HepG2 (cell line): ENCODE measurements around the gene CYP2S1. TPM values are rescaled to one million over a fixed set of nuclear protein-coding genes. Genes with fewer than 3 reads are reported as not detected.
"Not testable (repeated sequence)": the region's sequence is repeated elsewhere in the genome, so short reads cannot be mapped to it uniquely, and the experiment has no call there.

Experiments used
- ATAC-seq: fragments of 200-7000 bp; cut with Tn5 transposase; 3 replicates; pipeline ENCODE4 v1.9.1; 2020; ENCODE audit warnings: mild to moderate bottlenecking, moderate library complexity
- BruUV-seq: library from RNA; stranded (reverse); fragments of 400-500 nt; replicated peaks from 2 replicates; lab custom pipeline; 2021; lab: Mats Ljungman, UMichigan
- CTCF ChIA-PET: fragments of 300-600 bp; formaldehyde crosslinking; extraction: SDS; loops from one replicate; lab custom pipeline; 2021; ENCODE audit warnings: low total read pairs, inconsistent platforms, low intra/inter-chr PET ratio; lab: Yijun Ruan, JAX
- POLR2A ChIA-PET: fragments of 350-600 bp; sonication (Branson Sonifier 250); formaldehyde crosslinking; loops from one replicate; lab custom pipeline; 2020; ENCODE audit warnings: antibody characterized with exemption, inconsistent platforms; lab: Yijun Ruan, JAX
- DNase-seq: peaks from one replicate; pipeline ENCODE4 v3.0.0-alpha.2; 2015; ENCODE audit warnings: low spot score
- FAIRE-seq: peaks from 3 replicates; lab custom pipeline; 2011; peaks lifted over from hg19 to GRCh38; lab: Jason Lieb, UNC
- H2AFZ ChIP-seq: one replicate; pipeline ENCODE4 v1.6.1; 2011; ENCODE audit warnings: low read length, inconsistent platforms
- H3K27ac ChIP-seq: fragments of 300-600 bp; 3 replicates; pipeline ENCODE4 v1.8.0; 2011; ENCODE audit warnings: mixed run types, mild to moderate bottlenecking, mixed read lengths, low read length, inconsistent platforms; ENCODE audit not compliant: insufficient read depth; ENCODE audit errors: extremely low read length
- H3K27me3 ChIP-seq, 2 experiments: fragments of 200-600 bp in 1 of 2; 2 replicates in 1 of 2; 3 replicates in 1 of 2; pipeline versions ENCODE4 v1.6.0 to v1.8.0; 2011; ENCODE audit warnings: low read length in 2 of 2, mild to moderate bottlenecking in 2 of 2, moderate library complexity in 2 of 2, inconsistent platforms in 1 of 2; ENCODE audit not compliant: insufficient read depth in 2 of 2, control insufficient read depth in 1 of 2
- H3K36me3 ChIP-seq, 2 experiments: fragments of 200-600 bp in 1 of 2; replicated peaks in 1 of 2; 2 replicates in 1 of 2; 3 replicates in 1 of 2; pipeline versions ENCODE4 v1.5.1 to v1.8.0; 2011; ENCODE audit warnings: low read length in 2 of 2, inconsistent platforms in 1 of 2; ENCODE audit not compliant: insufficient read depth in 2 of 2, control insufficient read depth in 1 of 2
- H3K4me1 ChIP-seq: 2 replicates; pipeline ENCODE4 v1.5.1; 2012; ENCODE audit warnings: low read length, inconsistent platforms; ENCODE audit not compliant: insufficient read depth
- H3K4me2 ChIP-seq: 2 replicates; pipeline ENCODE4 v1.6.0; 2011; ENCODE audit warnings: low read depth, low read length, inconsistent platforms
- H3K4me3 ChIP-seq, 3 experiments: fragments of 200-600 bp in 1 of 3; sonication (generic), shearing (Covaris generic) in 1 of 3; replicated peaks in 1 of 3; 2 replicates each; pipeline ENCODE4 v1.5.1; 2011 to 2016; ENCODE audit warnings: low read length in 3 of 3, inconsistent platforms in 2 of 3, low read depth in 2 of 3, mild to moderate bottlenecking in 2 of 3, control low read depth in 1 of 3, mixed read lengths in 1 of 3; ENCODE audit not compliant: insufficient read depth in 1 of 3
- H3K79me2 ChIP-seq: one replicate; pipeline ENCODE4 v1.6.1; 2011; ENCODE audit warnings: low read length, inconsistent platforms; ENCODE audit not compliant: insufficient read depth
- H3K9ac ChIP-seq: 2 replicates; pipeline ENCODE4 v1.6.0; 2011; ENCODE audit warnings: mild to moderate bottlenecking, low read depth, low read length, inconsistent platforms; ENCODE audit not compliant: insufficient read depth
- H3K9me3 ChIP-seq: 2 replicates; pipeline ENCODE4 v1.5.1; 2012; ENCODE audit warnings: mild to moderate bottlenecking, low read length
- H4K20me1 ChIP-seq: 2 replicates; pipeline ENCODE4 v1.6.0; 2011; ENCODE audit warnings: inconsistent platforms, mild to moderate bottlenecking, low read length, moderate library complexity; ENCODE audit not compliant: insufficient read depth
- CEBPG ChIP-seq: IDR thresholded peaks from 2 replicates; pipeline ENCODE4 v1.6.1; 2016
- FOSL2 ChIP-seq: sonication (generic); formaldehyde crosslinking; IDR thresholded peaks from 2 replicates; pipeline ENCODE4 v1.4.0; 2020; ENCODE audit warnings: missing genetic modification reagents
- HOXA3 ChIP-seq: sonication (generic); formaldehyde crosslinking; IDR thresholded peaks from 2 replicates; pipeline ENCODE4 v1.5.0; 2020; ENCODE audit warnings: missing genetic modification reagents
- KLF16 ChIP-seq, 2 experiments: sonication (generic) in 1 of 2; formaldehyde crosslinking in 1 of 2; IDR thresholded peaks; 2 replicates each; pipeline versions ENCODE4 v1.6.1 to v1.8.0; 2016 to 2023; ENCODE audit warnings: missing genetic modification reagents in 2 of 2, missing compliant biosample characterization in 1 of 2
- MEIS1 ChIP-seq: sonication (generic); formaldehyde crosslinking; IDR thresholded peaks from 2 replicates; pipeline ENCODE4 v1.9.0; 2021; ENCODE audit warnings: mild to moderate bottlenecking, missing genetic modification reagents, moderate library complexity, borderline replicate concordance
- MIXL1 ChIP-seq: IDR thresholded peaks from 2 replicates; pipeline ENCODE4 v1.6.1; 2016
- NONO ChIP-seq, 2 experiments: fragments of 450-650 bp in 1 of 2; sonication (generic) in 1 of 2; formaldehyde crosslinking in 1 of 2; IDR thresholded peaks in 1 of 2; conservative IDR thresholded peaks in 1 of 2; 2 replicates each; pipeline versions ENCODE4 v1.6.1 to v1.8.0; 2017 to 2022; ENCODE audit warnings: mild to moderate bottlenecking in 1 of 2, missing genetic modification reagents in 1 of 2, moderate library complexity in 1 of 2
- NR2F6 ChIP-seq, 2 experiments: IDR thresholded peaks; 2 replicates each; pipeline ENCODE4 v1.6.1; 2016; ENCODE audit warnings: antibody characterized with exemption in 1 of 2, mild to moderate bottlenecking in 1 of 2
- RXRB ChIP-seq: IDR thresholded peaks from 2 replicates; pipeline ENCODE4 v1.6.1; 2016; ENCODE audit warnings: borderline replicate concordance, missing genetic modification reagents, missing compliant biosample characterization
- SMAD3 ChIP-seq: sonication (generic); formaldehyde crosslinking; IDR thresholded peaks from 2 replicates; pipeline ENCODE4 v1.4.0; 2020; ENCODE audit warnings: missing genetic modification reagents
- SMC3 ChIP-seq: IDR thresholded peaks from 2 replicates; pipeline ENCODE4 v1.6.1; 2011; ENCODE audit warnings: low read length, improper control_type of control experiment
- TEAD3 ChIP-seq: optimal IDR thresholded peaks from 2 replicates; pipeline ENCODE3; 2016; ENCODE audit warnings: borderline replicate concordance
- THAP11 ChIP-seq: IDR thresholded peaks from 2 replicates; pipeline ENCODE4 v1.6.1; 2016; ENCODE audit warnings: missing biosample characterization, missing genetic modification reagents
- ZFX ChIP-seq: sonication (generic); formaldehyde crosslinking; IDR thresholded peaks from 2 replicates; pipeline ENCODE4 v1.4.0; 2020; ENCODE audit warnings: mild to moderate bottlenecking, low read depth, missing genetic modification reagents, moderate library complexity
- ZNF124 ChIP-seq: sonication (generic); formaldehyde crosslinking; IDR thresholded peaks from 2 replicates; pipeline ENCODE4 v1.4.0; 2020; ENCODE audit warnings: missing genetic modification reagents
- ZNF263 ChIP-seq: sonication (generic); formaldehyde crosslinking; IDR thresholded peaks from 2 replicates; pipeline ENCODE4 v1.4.0; 2020; ENCODE audit warnings: missing genetic modification reagents
- ZNF362 ChIP-seq: sonication (generic); formaldehyde crosslinking; IDR thresholded peaks from 2 replicates; pipeline ENCODE4 v1.4.0; 2020; ENCODE audit warnings: missing genetic modification reagents, mild to moderate bottlenecking, borderline replicate concordance
- ZNF782 ChIP-seq: sonication (generic); formaldehyde crosslinking; IDR thresholded peaks from 2 replicates; pipeline ENCODE4 v1.4.0; 2020; ENCODE audit warnings: missing genetic modification reagents, mild to moderate bottlenecking, borderline replicate concordance
- WGBS: methylation state at CpG from one replicate; pipeline ENCODE4 v1.1.6; 2017; ENCODE audit warnings: low lambda C conversion rate; 5-methylcytosine and 5-hydroxymethylcytosine counted together
- in situ Hi-C: cut with HindIII; loops from 2 replicates; pipeline ENCODE4 v1.10.0; 2017; ENCODE audit warnings: low pct_unique_long_range_greater_than_20kb; ENCODE audit not compliant: extremely low pct_ligation_motif_present
- intact Hi-C: fragments of 100-400 bp; cut with micrococcal nuclease; formaldehyde crosslinking; loops from one replicate; pipeline ENCODE4 v1.10.0; 2022; ENCODE audit not compliant: unreplicated experiment
- polyA plus RNA-seq, 8 experiments: library from polyadenylated mRNA; depleted of rRNA in 3 of 8; stranded (reverse) in 7 of 8; unstranded in 1 of 8; fragments of >200 nt; fragmentation: Illumina TruSeq in 4 of 8; extraction: Trizol in 4 of 8; gene quantifications; 2 replicates each; pipeline versions ENCODE4 v1.2.1 to v1.2.3, GENCODE V29; 2011 to 2016; ENCODE audit warnings: low read depth in 4 of 8, missing spikeins in 1 of 8, mixed read lengths in 1 of 8; ENCODE audit not compliant: insufficient read depth in 1 of 8
- total RNA-seq, 5 experiments: library from RNA; depleted of rRNA; stranded (reverse); fragments of >200 nt; fragmentation: Illumina TruSeq; extraction: Trizol; gene quantifications; 2 replicates each; pipeline ENCODE4 v1.2.3, GENCODE V29; 2016; ENCODE audit warnings: low read depth in 1 of 5

Gene CYP2S1
- total and polyA plus RNA-seq, 2 of the 13 experiments (the other 11 are each of a cell fraction or from before 2014, with no cell fraction given): 0.09 to 2.1 TPM

DNA sequence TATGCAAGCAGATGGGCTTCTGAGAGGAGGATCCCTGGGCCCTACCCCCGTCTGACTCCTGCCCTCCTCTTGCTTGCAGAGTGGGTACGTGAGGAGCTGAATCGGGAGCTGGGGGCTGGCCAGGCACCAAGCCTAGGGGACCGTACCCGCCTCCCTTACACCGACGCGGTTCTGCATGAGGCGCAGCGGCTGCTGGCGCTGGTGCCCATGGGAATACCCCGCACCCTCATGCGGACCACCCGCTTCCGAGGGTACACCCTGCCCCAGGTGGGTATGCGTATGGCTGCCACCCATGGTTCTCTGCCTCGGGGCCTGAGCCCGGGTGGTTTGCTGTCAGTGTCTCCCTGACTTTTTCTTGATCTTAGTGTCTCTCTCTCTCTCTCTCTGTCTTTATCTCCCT, 10.4 kb downstream of the CYP2S1 start:
- FAIRE-seq (no peak), ATAC-seq (no peak), DNase-seq (no peak)
- Histone ChIP-seq H3K4me2 (no peak overlapping the region), H3K27me3 (no peaks in the 10 kb centered on the region), H3K4me3 (no peak overlapping the region), H3K79me2 (no peaks in the 10 kb centered on the region), H2AFZ (no peak overlapping the region), H3K27ac (no peak overlapping the region), H3K4me1 (no peaks in the 10 kb centered on the region), H3K9ac (no peak overlapping the region), H3K36me3 (no peaks in the 10 kb centered on the region; a peak in 2 of 5 replicates), H4K20me1 (no peaks in the 10 kb centered on the region), H3K9me3 (no peaks in the 10 kb centered on the region)
- intact Hi-C loops (no loop called here), in situ Hi-C loops (loop anchor here (5.0 kb wide), 1 partner anchor 59 kb away; the partner anchor contains the start of gene HNRNPUL1)
- 87% methylated on average over 7 of the region's 18 CpGs for WGBS
- TF ChIP-seq CEBPG (CRISPR knock-in tag) (no peak), NONO (IDR thresholded peaks at IDR 0.05) (no peak), NONO (CRISPR knock-in tag; conservative IDR thresholded peaks at IDR 0.05) (no peak)
- ChIA-PET POLR2A (interaction anchor here (3.0 kb wide), 1 partner anchor 60 kb away, joined by 40 read pairs; the partner anchor contains the start of gene HNRNPUL1), CTCF (interaction anchor here (4.6 kb wide), 1 partner anchor 59 kb away, joined by 55 read pairs; no protein-coding TSS in a partner anchor)
- no TSS peak for BruUV-seq

- ChIA-PET CTCF (interaction anchor here (0.7 to 4.6 kb wide), 4 partner anchors 58 to 105 kb away, joined by 3 to 55 read pairs (median 4); partner anchors contain the start of gene CCDC97), POLR2A (interaction anchor here (0.7 to 3.0 kb wide), 6 partner anchors 8 to 112 kb away, joined by 3 to 40 read pairs (median 4); partner anchors contain the start of gene HNRNPUL1)
- ATAC-seq (peak; percentile 98), DNase-seq (peak; percentile 79), FAIRE-seq (peak; percentile 80)
- H3K4me3 ChIP-seq; H3K9ac ChIP-seq; H2AFZ ChIP-seq; H3K4me1 ChIP-seq; H3K79me2 ChIP-seq; H3K9me3 ChIP-seq; H4K20me1 ChIP-seq; intact Hi-C loops; BruUV-seq; H3K27me3 ChIP-seq; H3K36me3 ChIP-seq; H3K27ac ChIP-seq; H3K4me2 ChIP-seq; TF ChIP-seq NR2F6 (IDR thresholded peaks at IDR 0.05): not testable (repeated sequence)
- in situ Hi-C loops: loop anchor here (5.0 kb wide), 1 partner anchor 58 kb away; the partner anchor contains the start of gene HNRNPUL1
- WGBS: 43% methylated on average over 7 of the region's 7 CpGs
- peak; percentile 27 for TF ChIP-seq TEAD3
- TF ChIP-seq THAP11 (CRISPR knock-in tag): peak; percentile 47
- TF ChIP-seq FOSL2: peak; percentile 48
- TF ChIP-seq SMC3: peak; percentile 99
- TF ChIP-seq ZNF782 (CRISPR knock-in tag): 0 out of 2 replicates have a peak, but pooled peaks have one; percentile 34
- TF ChIP-seq KLF16 (CRISPR knock-in tag; IDR thresholded peaks at IDR 0.05): 0 out of 4 replicates have a peak, but pooled peaks of 1 of the 2 experiments have one; percentile 22
- peak; percentile 56; the same call in 1 of the 2 replicates for TF ChIP-seq SMAD3 (CRISPR knock-in tag)
- peak; percentile 43; the same call in 1 of the 2 replicates for TF ChIP-seq ZNF124 (CRISPR knock-in tag)
- peak; percentile 81 for TF ChIP-seq ZNF263 (CRISPR knock-in tag)
- TF ChIP-seq NR2F6 (CRISPR knock-in tag; IDR thresholded peaks at IDR 0.05): 0 out of 2 replicates have a peak, but pooled peaks have one; percentile 19
- peak; percentile 31; the same call in 1 of the 2 replicates for TF ChIP-seq MIXL1 (CRISPR knock-in tag)
- TF ChIP-seq MEIS1: peak; percentile 50; the same call in 1 of the 2 replicates
- TF ChIP-seq ZNF362 (CRISPR knock-in tag): 0 out of 2 replicates have a peak, but pooled peaks have one; percentile 37
- TF ChIP-seq HOXA3 (CRISPR knock-in tag): peak; percentile 27; the same call in 1 of the 2 replicates
- TF ChIP-seq RXRB (CRISPR knock-in tag): peak; percentile 56
- TF ChIP-seq ZFX (CRISPR knock-in tag): 0 out of 2 replicates have a peak, but pooled peaks have one; percentile 18
These were observed 11.3 kb downstream of the CYP2S1 start for GRCh38 chr19:41204338-41204737.
